B cell (primary cell): ENCODE measurements around the gene KRT79. TPM values are rescaled to one million over a fixed set of nuclear protein-coding genes. Genes with fewer than 3 reads are reported as not detected.

Source experiments
- ATAC-seq: fragments of 200-7000 bp; cut with Tn5 transposase; one replicate; pipeline ENCODE4 v1.10.0; 2021; ENCODE audit warnings: low read depth, mild to moderate bottlenecking, moderate number of reproducible peaks, moderate library complexity
- CTCF ChIA-PET: fragments of 350-600 bp; sonication (Branson Sonifier 250); formaldehyde crosslinking; loops from one replicate; lab custom pipeline; 2021; ENCODE audit warnings: antibody characterized with exemption, inconsistent platforms; lab: Charles Lee
- POLR2A ChIA-PET: fragments of 350-600 bp; sonication (Branson Sonifier 250); formaldehyde crosslinking; loops from one replicate; lab custom pipeline; 2021; ENCODE audit warnings: antibody characterized with exemption; lab: Charles Lee
- DNase-seq: peaks from one replicate; pipeline ENCODE4 v3.0.0; 2013
- H2AFZ ChIP-seq: 2 replicates; pipeline ENCODE4 v1.6.1; 2012; ENCODE audit warnings: mild to moderate bottlenecking, low read depth, low read length; ENCODE audit not compliant: insufficient read depth, poor library complexity, severe bottlenecking
- H3K27ac ChIP-seq, 2 donors: 1 replicate in 1 of 2; 2 replicates in 1 of 2; pipeline ENCODE4 v1.5.1; 2012 to 2013; ENCODE audit warnings: low read length in 2 of 2, mild to moderate bottlenecking in 2 of 2, moderate library complexity in 1 of 2
- H3K27me3 ChIP-seq, 4 experiments: fragments of 200-600 bp in 1 of 4; sonication (generic) in 1 of 4; replicated peaks in 1 of 4; 1 replicate in 2 of 4; 2 replicates in 2 of 4; pipeline versions ENCODE4 v1.6.1 to v1.7.0; 2013 to 2016; ENCODE audit warnings: low read length in 3 of 4, mild to moderate bottlenecking in 2 of 4, mixed read lengths in 1 of 4, moderate library complexity in 1 of 4; ENCODE audit not compliant: insufficient read depth in 4 of 4, control insufficient read depth in 3 of 4; ENCODE audit errors: control extremely low read depth in 1 of 4
- H3K36me3 ChIP-seq, 2 experiments: replicated peaks in 1 of 2; 1 replicate in 1 of 2; 2 replicates in 1 of 2; pipeline versions ENCODE4 v1.6.1 to v1.7.1; 2013; ENCODE audit warnings: low read length in 1 of 2; ENCODE audit not compliant: insufficient read depth in 2 of 2, control insufficient read depth in 1 of 2; ENCODE audit errors: control extremely low read depth in 1 of 2, extremely low read depth in 1 of 2
- H3K4me1 ChIP-seq, 2 donors: fragments of 200-600 bp in 1 of 2; sonication (generic) in 1 of 2; 1 replicate in 1 of 2; 2 replicates in 1 of 2; pipeline versions ENCODE4 v1.5.1 to v1.6.1; 2013 to 2017; ENCODE audit warnings: low read length in 2 of 2; ENCODE audit not compliant: control insufficient read depth in 2 of 2, insufficient read depth in 2 of 2
- H3K4me2 ChIP-seq: replicated peaks from 2 replicates; pipeline ENCODE3; 2012; ENCODE audit warnings: mild to moderate bottlenecking, low read depth, low read length; ENCODE audit not compliant: poor library complexity, severe bottlenecking
- H3K4me3 ChIP-seq, 5 experiments: fragments of 200-600 bp in 1 of 5; sonication (generic) in 1 of 5; 1 replicate in 3 of 5; 2 replicates in 2 of 5; pipeline versions ENCODE4 v1.5.1 to v1.7.0; 2011 to 2016; ENCODE audit warnings: low read length in 4 of 5, mild to moderate bottlenecking in 4 of 5, low read depth in 2 of 5, control low read depth in 1 of 5, moderate library complexity in 1 of 5; ENCODE audit not compliant: insufficient read depth in 1 of 5; ENCODE audit errors: control extremely low read depth in 1 of 5, extremely low read depth in 1 of 5
- H3K79me2 ChIP-seq: fragments of 200-600 bp; sonication (generic); one replicate; pipeline ENCODE4 v1.6.0; 2016; ENCODE audit warnings: low read length; ENCODE audit not compliant: control insufficient read depth, insufficient read depth
- H3K9ac ChIP-seq: fragments of 200-600 bp; sonication (generic); 2 replicates; pipeline ENCODE4 v1.6.1; 2017; ENCODE audit warnings: mild to moderate bottlenecking, low read length, moderate library complexity
- H3K9me3 ChIP-seq, 3 donors: one replicate each; pipeline versions ENCODE4 v1.6.1 to v1.7.1; 2013; ENCODE audit warnings: low read length in 2 of 3; ENCODE audit not compliant: control insufficient read depth in 2 of 3, insufficient read depth in 1 of 3; ENCODE audit errors: control extremely low read depth in 1 of 3
- H4K20me1 ChIP-seq: 2 replicates; pipeline ENCODE4 v1.6.0; 2012; ENCODE audit warnings: mild to moderate bottlenecking, low read length; ENCODE audit not compliant: insufficient read depth, control insufficient read depth, poor library complexity, severe bottlenecking
- H3K27ac Mint-ChIP-seq: one replicate; pipeline ENCODE4 v1.8.0; 2021; ENCODE audit warnings: mixed read lengths
- H3K27me3 Mint-ChIP-seq: one replicate; pipeline ENCODE4 v1.8.0; 2021; ENCODE audit warnings: mixed read lengths
- H3K4me1 Mint-ChIP-seq: one replicate; pipeline ENCODE4 v1.8.0; 2021; ENCODE audit warnings: mixed read lengths
- H3K4me3 Mint-ChIP-seq: one replicate; pipeline ENCODE4 v1.8.0; 2021; ENCODE audit warnings: mixed read lengths
- H3K9me3 Mint-ChIP-seq: one replicate; pipeline ENCODE4 v1.8.0; 2022; ENCODE audit warnings: mixed read lengths; ENCODE audit not compliant: insufficient read depth
- CTCF ChIP-seq: fragments of 200-600 bp; IDR thresholded peaks from one replicate; pipeline ENCODE4 v1.8.0; 2022; ENCODE audit warnings: antibody characterized with exemption, mild to moderate bottlenecking
- EZH2 ChIP-seq: IDR thresholded peaks from 2 replicates; pipeline ENCODE4 v1.6.1; 2012; ENCODE audit warnings: borderline replicate concordance, low read depth, mild to moderate bottlenecking, moderate library complexity, low read length; ENCODE audit not compliant: insufficient read depth, poor library complexity, severe bottlenecking
- whole genome bisulfite sequencing: methylation state at CpG from one replicate; pipeline ENCODE4 v1.1.5; 2013; ENCODE audit warnings: missing lambda C conversion rate; ENCODE audit not compliant: insufficient coverage; 5-methylcytosine and 5-hydroxymethylcytosine counted together
- intact Hi-C: fragments of 100-400 bp; cut with micrococcal nuclease; formaldehyde crosslinking; loops from one replicate; pipeline ENCODE4 v1.10.0; 2022
- polyA plus RNA-seq: library from polyadenylated mRNA; depleted of rRNA; stranded (reverse); fragments of >200 nt; gene quantifications from 2 replicates; pipeline ENCODE4 v1.2.3, GENCODE V29; 2012
- total RNA-seq, 2 donors: library from RNA; stranded (reverse); fragments of 120-200 nt in 1 of 2; gene quantifications; 1 replicate in 1 of 2; 2 replicates in 1 of 2; pipeline versions ENCODE4 v1.2.3 to v1.2.4, GENCODE V29; 2013 to 2022

The KRT79 gene
- total and polyA plus RNA-seq, 2 donors (not counting 1 experiment from before 2014, with no cell fraction given) = not detected

- TF ChIP-seq CTCF = no peak
- Mint-ChIP-seq H3K27me3 (peaks cover 33% of the 10 kb centered on the region), H3K9me3 (no peaks in the 10 kb centered on the region), H3K4me3 (no peak overlapping the region), H3K27ac (no peak overlapping the region), H3K4me1 (no peaks in the 10 kb centered on the region)
- no peaks in the 10 kb centered on the region for H4K20me1 ChIP-seq
- no peak overlapping the region for H3K27ac ChIP-seq
- no peak for ATAC-seq
- H3K27me3 ChIP-seq = peaks cover 0 to 9% (median 4%) of the 10 kb centered on the region in 4 experiments
- no peak overlapping the region for H3K4me2 ChIP-seq
- H3K36me3 ChIP-seq = no peaks in the 10 kb centered on the region
- CTCF ChIA-PET = no interaction called here
- H2AFZ ChIP-seq = no peak overlapping the region
- intact Hi-C loops = no loop called here
- peaks cover 0 to 5% (median 0%) of the 10 kb centered on the region in 3 donors for H3K9me3 ChIP-seq
- no peak overlapping the region for H3K4me3 ChIP-seq
- H3K9ac ChIP-seq = no peak overlapping the region
- H3K4me1 ChIP-seq = no peaks in the 10 kb centered on the region
- H3K79me2 ChIP-seq = no peaks in the 10 kb centered on the region
- no peak for DNase-seq
- POLR2A ChIA-PET = no interaction called here
- 76% methylated on average over 4 of the region's 5 CpGs for WGBS
Observed at GRCh38 chr12:52794479-52795331, 39.4 kb downstream of the KRT79 start.

GRCh38 chr12:52792185-52793029 is 41.7 kb downstream of the KRT79 start:
- intact Hi-C loops = no loop called here
- CTCF ChIA-PET = no interaction called here
- POLR2A ChIA-PET = no interaction called here
- H3K4me3 ChIP-seq = no peak overlapping the region
- Mint-ChIP-seq H3K4me1 (no peaks in the 10 kb centered on the region), H3K27me3 (peaks cover 39% of the 10 kb centered on the region), H3K4me3 (no peak overlapping the region), H3K27ac (no peak overlapping the region), H3K9me3 (no peaks in the 10 kb centered on the region)
- no peak for TF ChIP-seq CTCF
- TF ChIP-seq EZH2 = no peak
- no peak overlapping the region for H2AFZ ChIP-seq
- H3K4me2 ChIP-seq = no peak overlapping the region
- no peaks in the 10 kb centered on the region for H4K20me1 ChIP-seq
- no peaks in the 10 kb centered on the region for H3K4me1 ChIP-seq
- H3K27ac ChIP-seq = no peak overlapping the region
- H3K36me3 ChIP-seq = no peaks in the 10 kb centered on the region
- peaks cover 0 to 16% (median 4%) of the 10 kb centered on the region in 4 experiments for H3K27me3 ChIP-seq
- ATAC-seq = no peak
- no peak for DNase-seq
- peaks cover 0 to 5% (median 0%) of the 10 kb centered on the region in 3 donors for H3K9me3 ChIP-seq
- H3K79me2 ChIP-seq = no peaks in the 10 kb centered on the region
- WGBS = 84% methylated on average over 9 of the region's 10 CpGs
- no peak overlapping the region for H3K9ac ChIP-seq
